GM21367 (cell line): ENCODE measurements around the gene PIEZO1.

Experiments
- ATAC-seq: cut with Tn5 transposase; IDR thresholded peaks from one replicate; pipeline ENCODE4 v1.9.1; 2021; ENCODE audit not compliant: unreplicated experiment

PIEZO1 gene

DNA sequence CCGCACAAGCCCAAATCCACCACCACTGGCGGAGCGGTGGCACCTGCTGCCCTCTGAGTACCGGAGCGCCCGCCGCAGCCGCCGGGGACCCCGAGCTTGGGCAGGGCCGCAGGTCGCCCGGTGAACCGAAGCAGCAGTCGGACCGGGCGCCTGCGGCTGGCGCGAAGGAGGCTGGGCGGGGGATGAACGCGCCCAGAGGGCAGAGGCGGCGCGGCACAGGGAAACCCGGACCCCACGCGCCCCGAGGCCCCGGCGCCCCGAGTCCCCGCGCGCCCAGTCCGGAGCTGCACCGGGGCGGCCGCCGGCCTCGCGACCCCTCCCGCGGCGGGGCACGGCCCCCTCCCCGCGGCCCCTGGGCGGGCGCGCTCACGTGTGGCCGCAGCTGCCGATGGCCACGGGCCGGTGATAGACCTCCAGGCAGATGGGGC lies 79.2 kb downstream of the PIEZO1 start:
- ATAC-seq, result peak; percentile 6

DNA sequence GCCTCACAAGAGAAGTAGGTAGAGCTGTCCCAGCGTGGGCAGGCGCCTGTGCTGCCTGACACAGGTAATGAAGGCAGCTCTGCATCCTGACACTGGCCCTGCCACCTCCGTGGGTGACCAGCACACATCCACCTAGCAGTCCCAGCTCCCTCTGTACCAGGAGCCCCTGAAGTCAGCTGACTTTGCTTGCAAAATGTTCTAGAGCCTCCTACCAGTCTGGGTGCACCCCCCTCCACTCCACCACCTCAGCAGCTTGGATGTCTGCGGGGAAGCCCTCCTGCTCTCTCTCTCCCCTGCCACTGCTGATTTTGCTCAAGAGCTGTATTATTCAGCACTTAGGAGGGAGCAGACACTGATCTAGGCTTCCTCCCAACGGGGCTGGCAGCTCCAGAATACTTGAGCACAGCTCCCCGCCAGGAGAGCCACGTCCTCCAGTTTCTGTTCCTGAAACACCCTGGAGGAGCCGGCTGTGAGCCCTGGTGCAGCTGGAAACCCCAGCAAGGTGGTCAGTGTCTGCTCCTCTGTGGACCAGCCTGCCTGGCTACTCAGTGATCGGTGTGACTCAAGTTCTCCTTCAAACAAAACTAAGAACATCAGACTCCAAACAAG lies 79.8 kb downstream of the PIEZO1 start:
- ATAC-seq, result no peak

DNA sequence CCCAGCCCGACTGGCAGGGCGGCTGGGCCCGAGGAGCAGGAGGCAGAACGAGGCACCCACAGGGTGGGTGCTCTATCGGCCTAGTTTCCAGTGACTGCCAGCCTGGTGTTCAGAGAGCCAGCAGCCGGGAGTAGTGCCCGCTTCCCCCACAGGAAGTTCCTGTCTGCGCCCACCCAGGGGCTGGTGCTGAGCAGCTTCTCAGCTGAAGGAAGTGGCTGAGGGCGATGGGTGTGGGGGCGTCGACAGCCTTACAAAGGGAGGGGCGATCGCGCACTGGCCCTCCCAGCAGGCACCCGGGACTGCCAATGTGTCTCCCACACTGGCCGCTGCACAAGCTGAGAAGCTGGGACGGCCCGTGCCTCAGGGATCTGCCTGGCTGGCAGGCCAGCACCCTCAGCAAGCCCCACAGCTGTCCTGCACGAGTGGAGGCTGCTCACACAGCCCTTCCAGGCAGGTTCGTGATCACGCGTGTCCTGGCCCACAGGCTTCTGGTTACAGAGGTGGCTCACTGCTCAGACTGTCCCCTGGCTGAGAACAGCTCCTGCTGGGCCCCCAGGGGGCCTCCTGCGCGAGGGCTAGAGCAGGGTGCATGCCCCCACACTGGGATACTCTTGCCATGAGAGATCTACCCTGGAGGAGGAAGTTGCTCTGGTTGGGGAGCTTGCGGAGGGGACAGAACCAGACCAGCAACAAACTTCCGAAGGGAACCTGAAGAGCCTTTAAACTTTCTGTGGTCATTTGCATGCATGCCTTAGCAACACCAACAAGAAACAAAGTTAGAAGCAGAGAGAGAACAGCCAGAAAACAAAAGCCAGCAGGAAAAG lies 81.3 kb downstream of the PIEZO1 start:
- ATAC-seq, result no peak

DNA sequence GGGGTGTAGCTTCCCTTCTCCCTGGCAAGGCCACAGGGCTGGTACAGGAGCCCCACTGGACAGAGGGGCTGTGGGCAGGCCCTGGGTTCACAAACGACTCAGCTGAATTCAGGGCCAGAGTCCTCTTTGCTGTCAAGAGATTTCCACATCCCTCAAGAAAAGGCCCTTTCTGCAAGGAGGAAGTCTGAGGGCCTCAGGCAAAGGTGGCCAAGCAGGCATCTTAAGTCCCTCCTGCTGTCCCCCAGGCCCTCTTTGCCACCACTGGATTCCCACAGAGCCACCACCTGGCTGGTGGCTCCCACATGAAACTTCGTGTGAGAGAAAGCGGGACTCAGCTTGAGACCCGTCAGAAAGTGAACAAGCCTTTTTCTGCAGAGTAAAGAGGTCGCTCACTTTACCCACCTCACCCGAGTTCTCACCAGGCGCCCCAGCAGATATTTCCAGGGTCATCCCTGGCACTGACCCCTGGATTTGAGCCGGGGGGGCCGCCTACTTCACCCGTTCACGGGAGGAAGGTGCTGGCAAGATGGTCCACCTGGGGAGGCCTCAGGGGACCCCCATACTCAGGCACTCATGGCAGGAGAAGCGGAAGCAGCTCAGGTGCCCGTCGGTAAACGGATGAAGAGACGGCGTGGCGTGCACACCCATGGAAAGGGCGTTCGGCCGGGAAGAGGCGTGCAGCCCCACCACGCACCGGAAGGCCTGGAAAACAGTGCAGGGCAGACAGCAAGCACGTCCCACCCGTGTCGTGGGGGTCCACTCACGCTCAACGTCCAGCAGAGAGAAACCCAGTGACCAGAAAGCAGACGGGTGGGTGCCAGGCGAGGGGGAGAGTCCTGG lies 82.4 kb downstream of the PIEZO1 start:
- no peak for ATAC-seq

DNA sequence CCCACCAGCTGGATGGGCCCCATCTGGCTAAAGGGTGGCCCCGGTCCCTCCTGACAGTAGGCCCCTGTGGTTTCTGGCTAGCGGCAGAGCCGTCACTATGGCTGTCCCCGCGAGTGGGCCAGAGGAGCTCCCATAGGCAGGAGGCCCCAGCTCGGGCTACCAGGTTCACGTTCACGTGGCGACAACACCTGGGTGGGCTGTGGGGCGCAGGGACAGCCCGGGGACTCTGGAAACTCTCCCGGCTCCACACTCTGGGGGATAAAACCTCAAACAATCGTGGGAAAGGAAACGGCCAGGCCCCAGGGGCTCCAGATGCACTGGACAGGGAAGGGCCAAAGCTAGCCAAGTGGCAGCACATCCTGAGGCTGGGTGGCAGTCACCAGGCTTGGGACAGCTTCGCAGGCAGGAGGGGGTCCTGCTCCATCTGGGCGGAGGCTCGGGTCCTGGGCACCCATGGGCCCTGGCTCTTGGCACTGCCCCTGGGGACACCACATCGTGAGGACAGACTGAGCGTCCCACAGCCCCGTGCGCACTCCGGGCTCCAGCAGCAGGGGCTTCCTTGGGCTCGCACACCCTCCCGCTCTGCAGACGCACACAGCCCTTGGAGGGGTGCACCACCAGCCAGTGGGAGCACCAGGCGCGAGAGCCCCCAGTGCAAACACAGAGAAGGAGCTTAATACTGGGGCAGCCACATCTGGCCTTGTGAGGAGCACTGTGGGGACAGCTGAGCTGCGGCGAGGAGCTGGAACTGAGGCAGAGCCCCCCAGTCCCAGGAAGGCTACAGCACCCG lies 83.2 kb downstream of the PIEZO1 start:
- ATAC-seq, result no peak

DNA sequence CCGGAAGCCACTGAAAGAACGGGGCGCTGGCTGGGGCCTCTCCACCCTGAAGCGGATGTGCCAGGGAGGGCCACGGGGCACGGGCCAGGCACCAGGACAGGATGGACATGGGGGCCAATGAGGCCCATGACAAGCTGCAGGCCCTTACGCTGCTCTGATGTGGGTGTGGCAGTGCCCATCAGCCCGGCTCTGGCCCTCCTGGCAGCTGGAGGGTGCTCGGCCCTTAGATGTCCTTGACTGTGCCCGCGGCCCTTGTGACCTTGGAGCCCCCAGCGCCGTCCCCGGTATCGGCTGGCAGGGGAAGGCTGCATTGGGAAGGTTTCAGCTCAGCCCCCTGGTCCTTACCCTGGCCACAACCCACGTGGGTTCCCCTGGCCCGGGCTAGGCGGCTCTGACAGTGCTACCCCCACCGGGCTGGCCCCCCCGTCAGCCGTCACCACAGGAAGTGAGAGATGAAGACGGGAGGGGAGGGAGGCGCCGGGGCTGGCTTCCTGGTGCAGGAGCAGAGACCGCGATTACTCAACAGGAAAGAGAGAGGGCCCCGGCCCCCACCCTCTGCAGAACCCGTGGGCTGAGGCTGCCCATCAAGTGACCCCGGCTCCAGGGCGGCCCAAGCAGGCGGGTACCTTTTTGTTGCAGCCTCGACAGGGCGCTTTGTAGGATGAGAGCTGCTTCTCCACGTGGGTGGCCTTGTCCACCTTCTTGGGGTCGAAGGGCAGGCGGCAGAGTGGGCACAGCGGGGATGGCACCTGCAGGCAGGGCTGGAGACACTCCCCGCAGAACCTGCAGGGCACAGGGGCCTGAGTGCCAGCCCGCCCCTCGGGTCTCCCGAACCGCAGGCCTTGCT lies 84.2 kb downstream of the PIEZO1 start:
- ATAC-seq, result peak; percentile 41

DNA sequence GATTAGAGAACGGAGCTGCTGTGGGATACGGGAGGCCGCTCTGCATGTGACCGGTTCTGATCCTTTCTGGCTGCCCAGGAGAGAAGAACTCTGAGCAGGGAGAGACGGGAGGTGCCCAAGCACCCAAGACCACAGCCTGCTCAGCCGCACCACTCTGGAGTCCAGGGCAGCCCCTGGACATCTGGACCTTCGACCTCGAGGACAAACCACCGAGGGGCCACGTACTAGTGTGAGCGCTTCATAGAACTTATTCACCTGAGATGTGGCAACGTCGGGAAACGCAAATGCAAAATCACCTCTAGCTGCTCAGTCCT lies 84.7 kb downstream of the PIEZO1 start:
- no peak for ATAC-seq

DNA sequence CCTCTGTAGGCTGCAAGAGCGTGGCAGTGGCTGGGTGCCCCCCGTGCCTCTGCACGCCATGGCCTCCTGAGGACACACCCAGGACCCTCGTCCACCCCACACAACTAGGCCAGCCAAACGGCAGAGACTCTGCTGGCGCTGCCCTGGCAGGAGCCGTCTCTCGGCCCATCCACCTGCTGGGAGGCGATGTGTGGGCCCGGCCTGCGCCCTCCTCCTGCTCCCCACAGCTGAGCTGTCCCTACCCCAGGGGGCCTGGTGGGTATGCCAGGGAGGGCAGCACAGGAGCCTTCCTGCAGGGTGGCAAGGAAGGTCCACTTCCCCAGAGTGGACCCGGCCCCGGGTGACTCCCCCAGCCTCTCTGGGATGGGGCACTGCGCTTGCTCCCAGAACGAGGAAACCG lies 85.8 kb downstream of the PIEZO1 start:
- no peak for ATAC-seq

DNA sequence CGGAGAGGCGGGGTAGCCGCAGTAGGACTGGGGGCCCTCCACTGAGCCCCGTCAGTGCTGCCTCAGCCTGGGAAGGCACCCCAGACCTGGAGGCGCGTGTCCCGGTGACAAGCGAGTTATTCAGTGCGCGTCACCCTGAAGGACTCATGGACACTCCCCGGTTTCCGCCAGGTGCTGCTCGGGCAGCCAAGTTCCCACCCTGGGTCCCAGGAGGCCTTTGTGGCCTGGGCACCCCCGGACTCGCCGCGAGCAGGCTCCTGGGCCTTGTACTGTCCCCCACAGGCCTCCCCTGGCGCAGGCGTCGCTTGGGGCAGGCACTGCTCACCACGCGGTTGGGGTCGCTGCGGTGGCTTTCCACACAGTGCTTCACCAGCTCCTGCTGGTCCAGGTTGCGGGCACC lies 86.4 kb downstream of the PIEZO1 start:
- no peak for ATAC-seq

DNA sequence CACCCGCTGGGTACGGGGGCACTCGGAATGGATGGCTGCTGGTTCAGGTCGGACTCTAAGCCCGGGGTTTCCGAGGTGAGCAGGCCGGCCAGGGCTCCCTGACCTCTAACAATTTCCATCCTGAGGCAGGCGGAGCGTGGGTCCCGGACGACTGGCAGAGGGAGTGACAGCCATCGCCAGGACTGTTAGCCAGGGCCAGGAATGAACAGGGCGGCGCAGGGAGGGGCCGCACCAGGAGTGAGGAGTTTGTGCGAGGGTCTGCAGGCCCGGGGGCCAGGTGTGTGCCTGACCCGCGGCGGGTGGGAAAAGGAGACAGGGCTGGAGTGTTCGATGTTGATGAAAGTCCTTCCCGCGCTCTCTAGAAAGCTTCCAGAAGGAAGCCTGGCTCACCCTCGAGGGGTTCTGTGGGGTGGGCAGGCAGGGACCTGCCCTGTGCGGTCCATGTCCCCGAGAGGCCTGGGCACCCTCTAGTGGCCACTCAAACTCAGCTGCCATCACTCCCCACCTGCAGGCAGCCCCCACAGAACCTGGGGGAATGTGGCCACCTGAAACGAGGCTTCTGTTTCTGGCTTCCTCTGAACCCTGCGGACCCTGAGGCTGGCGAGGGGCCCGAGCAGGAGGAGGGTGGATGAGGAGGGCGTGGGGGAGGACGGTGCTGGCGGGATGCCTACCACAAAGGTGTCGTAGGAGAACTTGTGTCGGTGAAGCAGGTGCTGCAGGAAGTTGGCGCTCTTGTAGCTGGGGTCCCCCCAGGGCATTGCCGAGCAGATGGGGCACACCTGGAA lies 87.0 kb downstream of the PIEZO1 start:
- ATAC-seq, result no peak

DNA sequence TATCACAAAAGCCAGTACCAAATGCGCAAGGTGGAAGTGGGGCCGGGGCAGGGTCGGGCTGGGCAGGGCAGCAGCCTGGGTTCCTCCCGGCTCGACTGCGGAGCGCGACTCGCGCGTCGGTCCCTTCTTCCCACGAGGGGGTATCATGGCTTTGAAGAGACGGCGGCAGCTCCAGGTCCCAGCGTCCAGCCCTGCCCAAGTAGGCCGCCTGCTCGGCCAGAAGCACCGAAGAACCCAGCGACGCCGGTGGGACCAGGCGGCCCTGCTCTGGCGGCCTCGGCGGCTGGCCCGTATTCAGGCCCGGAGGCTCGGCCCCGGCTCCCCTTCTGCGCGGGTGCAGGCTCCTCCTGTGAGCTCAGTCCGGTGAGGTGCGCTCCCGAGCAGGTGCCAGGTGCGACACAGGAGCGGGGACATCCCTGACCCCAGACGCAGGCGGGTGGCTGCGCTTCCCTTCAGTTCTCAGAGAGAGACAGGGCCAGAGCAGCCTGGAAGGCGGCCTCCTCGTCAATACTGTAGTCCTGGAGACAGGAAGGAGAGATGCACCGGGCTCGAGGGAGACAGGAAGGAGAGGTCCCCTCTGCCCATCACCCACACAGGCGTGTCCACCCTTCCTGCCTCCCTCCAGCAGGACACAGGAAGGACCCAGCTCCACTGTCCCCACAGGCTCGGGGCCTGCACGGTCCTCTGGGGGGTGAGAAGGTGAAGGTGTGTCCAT lies 87.7 kb downstream of the PIEZO1 start:
- no peak for ATAC-seq

DNA sequence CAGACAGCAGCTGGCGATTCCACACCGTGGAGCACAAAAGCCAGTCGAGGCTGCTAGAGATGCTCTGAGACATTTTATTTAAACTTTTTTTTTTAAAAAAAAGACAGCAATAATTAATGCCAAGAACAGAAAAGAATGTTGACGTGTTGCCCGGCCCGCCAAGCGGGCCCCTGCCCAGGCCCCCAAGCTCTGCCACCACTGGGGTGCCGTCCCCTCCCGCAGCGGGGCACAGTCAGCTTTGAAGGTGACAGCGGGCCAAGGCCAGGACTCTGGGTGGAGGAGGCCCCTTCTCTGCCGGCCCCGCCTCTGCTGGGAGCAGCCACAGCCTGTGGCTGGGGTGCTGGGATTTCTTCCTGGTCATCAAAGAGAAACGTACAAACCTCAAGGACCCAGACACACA lies 88.6 kb downstream of the PIEZO1 start:
- no peak for ATAC-seq

DNA sequence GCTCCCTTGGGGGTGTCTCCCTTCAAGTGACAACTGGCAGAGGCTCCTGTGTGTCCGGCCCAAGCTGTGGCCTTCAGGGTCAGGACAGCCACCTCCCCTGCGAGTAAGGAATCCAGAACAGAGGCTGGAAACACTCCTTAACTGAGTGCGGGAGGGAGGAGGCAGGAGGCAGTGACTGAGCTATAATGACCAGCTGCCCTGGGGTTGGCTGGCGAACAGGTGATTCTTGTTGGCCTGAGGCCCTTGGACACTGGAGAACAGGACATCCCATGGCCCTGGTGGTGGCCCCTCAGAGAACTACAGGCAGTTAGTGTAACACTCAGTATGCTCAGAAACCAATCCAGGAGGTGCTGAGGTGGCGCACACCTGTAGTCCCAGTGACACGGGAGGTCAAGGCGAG lies 89.3 kb downstream of the PIEZO1 start:
- ATAC-seq, result no peak

DNA sequence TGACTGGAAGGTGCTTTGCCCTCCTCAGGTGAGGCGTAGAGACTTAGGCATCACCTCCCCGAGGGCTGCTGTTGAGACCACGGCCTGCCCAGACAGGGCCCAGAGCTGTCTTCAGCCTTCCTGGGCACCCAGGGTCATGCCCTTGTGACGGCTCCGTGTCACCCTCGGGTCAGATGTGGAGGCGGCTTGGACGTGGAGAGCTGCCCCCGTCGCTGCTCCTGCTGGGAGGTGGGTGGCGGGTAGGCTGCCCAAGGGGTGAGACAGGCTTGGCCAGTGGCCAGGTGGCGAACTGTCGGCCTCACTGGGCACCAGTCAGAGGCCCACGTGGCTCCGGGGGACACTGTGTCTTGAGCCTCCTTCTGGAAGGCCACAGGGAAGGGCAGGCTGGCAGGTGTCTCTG lies 89.8 kb downstream of the PIEZO1 start:
- no peak for ATAC-seq

DNA sequence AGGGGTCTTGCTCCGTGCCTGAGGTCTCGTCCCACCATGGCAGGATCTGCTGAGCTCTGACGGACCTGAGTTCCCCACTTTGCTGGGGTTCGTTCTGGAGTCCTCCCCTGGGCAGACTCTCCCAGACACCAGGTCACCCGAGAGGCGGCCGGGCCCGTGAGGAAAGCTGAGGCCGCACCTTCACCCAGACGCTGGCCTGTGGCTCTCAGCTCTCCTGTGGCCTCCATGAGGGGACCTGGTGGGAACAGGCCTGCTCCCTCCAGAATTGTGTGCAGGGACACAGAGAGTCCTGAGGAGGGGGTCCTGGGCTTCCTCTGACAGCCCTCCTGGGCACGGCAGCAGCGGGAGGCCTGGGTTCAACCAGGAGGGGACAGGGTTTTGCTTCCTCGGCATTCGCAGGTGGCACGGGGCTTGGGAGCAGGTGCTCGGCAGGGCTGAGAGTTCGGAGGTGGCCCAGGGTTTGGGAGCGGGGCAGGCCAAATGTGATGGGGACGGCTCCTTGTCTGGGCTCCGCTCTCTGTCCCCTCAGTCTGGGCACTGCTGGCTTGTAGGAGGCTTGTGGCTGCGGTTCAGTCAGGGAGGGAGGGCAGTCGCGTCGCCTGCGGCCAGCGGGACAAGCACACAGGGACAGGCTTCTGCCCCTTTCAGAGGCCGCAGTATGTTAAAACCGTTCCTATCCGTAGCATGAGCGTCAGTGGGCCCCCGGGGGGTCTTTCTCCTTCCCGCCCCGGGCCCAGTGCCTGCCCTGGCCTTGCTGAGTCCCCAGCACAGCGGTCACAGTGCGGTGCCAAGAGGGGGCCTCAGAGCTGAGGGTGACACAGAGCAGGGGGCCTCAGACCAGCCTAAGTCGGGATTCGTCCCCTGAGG lies 90.6 kb downstream of the PIEZO1 start:
- ATAC-seq, result no peak

DNA sequence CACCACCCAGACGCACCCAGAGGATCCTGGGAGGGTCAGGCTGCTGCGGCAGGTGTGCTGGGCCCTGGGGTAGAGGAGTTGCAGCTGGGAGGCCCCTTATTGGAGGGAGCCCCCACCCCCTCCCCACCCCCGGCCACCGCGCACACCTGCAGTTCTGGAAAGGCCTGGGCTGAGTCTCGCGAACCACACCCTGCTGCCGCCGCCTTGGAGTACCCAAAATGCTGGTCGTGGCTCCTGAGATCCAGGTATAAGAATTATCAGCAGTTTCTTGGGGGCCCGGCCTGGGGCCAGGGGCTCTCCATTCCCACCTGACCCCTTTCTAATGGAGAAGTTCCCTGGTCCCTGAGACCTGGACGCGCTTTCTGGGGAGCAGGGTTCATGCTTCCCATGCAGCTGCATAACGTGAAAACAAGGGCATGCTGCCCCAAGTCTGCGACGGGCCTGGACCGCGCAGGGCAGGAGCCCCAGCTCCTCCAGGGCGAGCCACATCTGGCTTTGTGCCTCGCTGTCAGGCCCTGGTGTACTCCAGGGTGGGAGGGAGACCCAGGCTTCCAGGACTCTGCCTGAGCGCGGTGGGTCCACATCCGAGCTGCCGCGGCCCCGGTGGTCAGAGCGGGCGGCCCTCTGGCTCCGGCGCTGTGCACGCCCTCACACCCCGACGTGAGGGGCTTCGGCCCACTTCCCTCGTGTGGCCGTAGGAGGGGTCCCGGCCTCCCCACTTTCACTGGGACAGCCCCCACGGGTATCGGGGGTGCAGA lies 91.4 kb downstream of the PIEZO1 start:
- ATAC-seq, result no peak

DNA sequence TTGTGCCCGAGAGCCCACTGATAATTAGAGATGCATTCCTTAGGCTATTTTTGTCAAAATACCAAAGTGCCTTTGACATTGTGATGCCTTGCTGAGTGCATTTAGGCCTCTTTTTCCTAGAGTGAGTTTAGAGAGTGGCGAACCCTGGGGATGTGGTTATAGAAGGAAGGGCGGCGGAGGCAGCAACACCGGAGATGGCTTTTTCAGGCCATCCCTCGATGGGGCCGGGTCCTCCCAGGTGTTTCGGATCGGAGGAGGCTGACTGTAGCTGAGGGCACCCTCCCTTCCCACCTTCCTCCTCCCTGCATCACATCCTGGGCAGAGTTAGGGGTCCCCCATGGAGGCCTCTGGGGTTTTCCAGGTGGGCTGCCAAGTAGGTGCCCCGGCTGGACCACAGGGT lies 92.2 kb downstream of the PIEZO1 start:
- ATAC-seq, result no peak
